SK-N-SH treated with all-trans-retinoic acid at 6 μM for 48 hours (cell line): Measurements from ENCODE around the gene PRAMEF1.

Source experiments
- ATAC-seq: fragments of 200-7000 bp; cut with Tn5 transposase; 3 replicates; pipeline ENCODE4 v1.9.1; 2020; ENCODE audit warnings: mild to moderate bottlenecking, moderate library complexity
- ARNTL ChIP-seq: fragments of 450-650 bp; formaldehyde crosslinking; IDR thresholded peaks from 2 replicates; pipeline ENCODE4 v1.5.0; 2020; ENCODE audit warnings: low read depth, mild to moderate bottlenecking, moderate library complexity, borderline replicate concordance
- BACH2 ChIP-seq: fragments of 250-450 bp; sonication (Bioruptor Pico); IDR thresholded peaks from 2 replicates; pipeline ENCODE4 v1.9.0; 2021; ENCODE audit warnings: mild to moderate bottlenecking, borderline replicate concordance
- CSDC2 ChIP-seq: fragments of 250-450 bp; sonication (Bioruptor Pico); IDR thresholded peaks from 2 replicates; pipeline ENCODE4 v1.5.0; 2020; ENCODE audit warnings: mild to moderate bottlenecking, moderate library complexity
- ESRRG ChIP-seq: fragments of 250-450 bp; sonication (Bioruptor Pico); IDR thresholded peaks from 2 replicates; pipeline ENCODE4 v1.6.1; 2021; ENCODE audit warnings: mild to moderate bottlenecking
- GLIS3 ChIP-seq: fragments of 250-450 bp; sonication (Bioruptor Pico); IDR thresholded peaks from 2 replicates; pipeline ENCODE4 v1.5.0; 2020; ENCODE audit warnings: mild to moderate bottlenecking, moderate library complexity
- ISL1 ChIP-seq: fragments of 250-450 bp; sonication (Bioruptor Pico); IDR thresholded peaks from 2 replicates; pipeline ENCODE4 v2.1.2; 2022; ENCODE audit warnings: mild to moderate bottlenecking, moderate library complexity
- OSR1 ChIP-seq: fragments of 250-450 bp; sonication (Bioruptor Pico); IDR thresholded peaks from 2 replicates; pipeline ENCODE4 v1.8.0; 2022; ENCODE audit warnings: moderate library complexity, mild to moderate bottlenecking, inconsistent platforms
- PATZ1 ChIP-seq: fragments of 250-450 bp; sonication (Bioruptor Pico); IDR thresholded peaks from 2 replicates; pipeline ENCODE4 v1.8.0; 2020; ENCODE audit warnings: mild to moderate bottlenecking, moderate library complexity, borderline replicate concordance
- POU6F1 ChIP-seq: fragments of 250-450 bp; sonication (Bioruptor Pico); IDR thresholded peaks from 2 replicates; pipeline ENCODE4 v1.8.0; 2021; ENCODE audit warnings: low read depth, mild to moderate bottlenecking, moderate library complexity, borderline replicate concordance
- PPARA ChIP-seq: fragments of 250-450 bp; sonication (Bioruptor Pico); IDR thresholded peaks from 2 replicates; pipeline ENCODE4 v1.5.0; 2020; ENCODE audit warnings: mild to moderate bottlenecking, borderline replicate concordance
- RARB ChIP-seq: fragments of 250-450 bp; sonication (Bioruptor Pico); IDR thresholded peaks from 2 replicates; pipeline ENCODE4 v1.8.0; 2021; ENCODE audit warnings: mild to moderate bottlenecking, moderate library complexity
- TCF4 ChIP-seq: fragments of 250-450 bp; sonication (Bioruptor Pico); IDR thresholded peaks from 2 replicates; pipeline ENCODE4 v1.8.0; 2021; ENCODE audit warnings: mild to moderate bottlenecking, moderate library complexity, borderline replicate concordance
- TOX ChIP-seq: fragments of 250-450 bp; sonication (Bioruptor Pico); IDR thresholded peaks from 2 replicates; pipeline ENCODE4 v1.8.0; 2021; ENCODE audit warnings: mild to moderate bottlenecking, moderate library complexity, borderline replicate concordance
- TSHZ2 ChIP-seq: fragments of 250-450 bp; sonication (Bioruptor Pico); IDR thresholded peaks from 2 replicates; pipeline ENCODE4 v1.5.0; 2020; ENCODE audit warnings: mild to moderate bottlenecking, moderate library complexity
- ZC3H10 ChIP-seq: fragments of 250-450 bp; sonication (Bioruptor Pico); IDR thresholded peaks from 2 replicates; pipeline ENCODE4 v1.5.1; 2021; ENCODE audit warnings: mild to moderate bottlenecking, moderate library complexity
- ZFP3 ChIP-seq: fragments of 250-450 bp; sonication (Bioruptor Pico); IDR thresholded peaks from 2 replicates; pipeline ENCODE4 v1.5.0; 2020; ENCODE audit warnings: mild to moderate bottlenecking, moderate library complexity
- ZFP30 ChIP-seq: fragments of 450-650 bp; formaldehyde crosslinking; IDR thresholded peaks from 2 replicates; pipeline ENCODE4 v1.5.0; 2022; ENCODE audit warnings: mild to moderate bottlenecking, moderate library complexity
- ZNF565 ChIP-seq: fragments of 450-650 bp; formaldehyde crosslinking; conservative IDR thresholded peaks from 2 replicates; pipeline ENCODE4 v1.5.0; 2020; ENCODE audit warnings: low read depth, mild to moderate bottlenecking, moderate library complexity
- ZNF8 ChIP-seq: fragments of 450-650 bp; formaldehyde crosslinking; IDR thresholded peaks from 2 replicates; pipeline ENCODE4 v1.5.0; 2020; ENCODE audit warnings: mild to moderate bottlenecking, moderate library complexity
- TF ChIP-seq, protein P1 (sequence below): fragments of 250-450 bp; sonication (Bioruptor Pico); IDR thresholded peaks from 2 replicates; pipeline ENCODE4 v1.5.1; 2020; ENCODE audit warnings: low read depth, mild to moderate bottlenecking, moderate library complexity
- TF ChIP-seq, protein P2 (sequence below): fragments of 250-450 bp; sonication (Bioruptor Pico); IDR thresholded peaks from 2 replicates; pipeline ENCODE4 v1.5.1; 2021; ENCODE audit warnings: mild to moderate bottlenecking, moderate library complexity

PRAMEF1 gene

GRCh38 chr1:12761781-12762180 lies 29.4 kb upstream of the PRAMEF1 start (continued):
- TF ChIP-seq ZC3H10 (CRISPR knock-in tag) (no peak), ZNF565 (CRISPR knock-in tag) (no peak), GLIS3 (CRISPR knock-in tag) (no peak)

DNA sequence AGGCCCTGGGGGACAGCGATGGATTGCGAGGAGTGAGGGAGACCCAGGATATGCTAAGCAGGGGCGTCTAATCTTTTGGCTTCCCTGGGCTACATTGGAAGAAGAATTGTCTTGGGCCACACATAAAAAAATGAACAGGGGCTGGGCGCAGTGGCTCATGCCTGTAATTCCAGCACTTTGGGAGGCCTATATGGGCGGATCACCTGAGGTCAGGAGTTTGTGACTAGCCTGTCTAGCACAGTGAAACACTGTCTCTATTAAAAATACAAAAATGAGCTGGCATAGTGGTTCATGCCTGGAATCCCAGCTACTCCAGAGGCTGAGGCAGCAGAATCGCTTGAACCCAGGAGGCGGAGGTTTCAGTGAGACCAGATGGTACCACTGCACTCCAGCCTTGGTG lies 28.4 kb upstream of the PRAMEF1 start:
- no peak for ATAC-seq
- TF ChIP-seq POU6F1 (CRISPR knock-in tag): no peak

- TF ChIP-seq POU6F1 (CRISPR knock-in tag): no peak
- no peak for TF ChIP-seq BACH2 (CRISPR knock-in tag)
- no peak for TF ChIP-seq GLIS3 (CRISPR knock-in tag)
- no peak for TF ChIP-seq TCF4 (CRISPR knock-in tag)
- TF ChIP-seq OSR1: no peak
- no peak for TF ChIP-seq TSHZ2 (CRISPR knock-in tag)
- TF ChIP-seq ESRRG (CRISPR knock-in tag): no peak
- TF ChIP-seq ZC3H10 (CRISPR knock-in tag): no peak
- no peak for TF ChIP-seq ZNF8 (CRISPR knock-in tag)
- no peak for TF ChIP-seq ARNTL (CRISPR knock-in tag)
- no peak for TF ChIP-seq ISL1 (CRISPR knock-in tag)
- TF ChIP-seq ZNF565 (CRISPR knock-in tag): no peak
- TF ChIP-seq, protein P1, sequence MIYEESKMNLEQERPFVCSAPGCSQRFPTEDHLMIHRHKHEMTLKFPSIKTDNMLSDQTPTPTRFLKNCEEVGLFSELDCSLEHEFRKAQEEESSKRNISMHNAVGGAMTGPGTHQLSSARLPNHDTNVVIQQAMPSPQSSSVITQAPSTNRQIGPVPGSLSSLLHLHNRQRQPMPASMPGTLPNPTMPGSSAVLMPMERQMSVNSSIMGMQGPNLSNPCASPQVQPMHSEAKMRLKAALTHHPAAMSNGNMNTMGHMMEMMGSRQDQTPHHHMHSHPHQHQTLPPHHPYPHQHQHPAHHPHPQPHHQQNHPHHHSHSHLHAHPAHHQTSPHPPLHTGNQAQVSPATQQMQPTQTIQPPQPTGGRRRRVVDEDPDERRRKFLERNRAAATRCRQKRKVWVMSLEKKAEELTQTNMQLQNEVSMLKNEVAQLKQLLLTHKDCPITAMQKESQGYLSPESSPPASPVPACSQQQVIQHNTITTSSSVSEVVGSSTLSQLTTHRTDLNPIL (CRISPR knock-in tag): no peak
- no peak for TF ChIP-seq CSDC2
- TF ChIP-seq TOX (CRISPR knock-in tag): no peak
- TF ChIP-seq ZFP30 (CRISPR knock-in tag): no peak
- no peak for TF ChIP-seq PPARA (CRISPR knock-in tag)
- no peak for TF ChIP-seq PATZ1 (CRISPR knock-in tag)
- TF ChIP-seq ZFP3: no peak
- TF ChIP-seq RARB: no peak
- TF ChIP-seq, all 23 proteins: peak for 0
- ATAC-seq: no peak
Measured at GRCh38 chr1:12763479-12763878, 27.7 kb upstream of the PRAMEF1 start.

DNA sequence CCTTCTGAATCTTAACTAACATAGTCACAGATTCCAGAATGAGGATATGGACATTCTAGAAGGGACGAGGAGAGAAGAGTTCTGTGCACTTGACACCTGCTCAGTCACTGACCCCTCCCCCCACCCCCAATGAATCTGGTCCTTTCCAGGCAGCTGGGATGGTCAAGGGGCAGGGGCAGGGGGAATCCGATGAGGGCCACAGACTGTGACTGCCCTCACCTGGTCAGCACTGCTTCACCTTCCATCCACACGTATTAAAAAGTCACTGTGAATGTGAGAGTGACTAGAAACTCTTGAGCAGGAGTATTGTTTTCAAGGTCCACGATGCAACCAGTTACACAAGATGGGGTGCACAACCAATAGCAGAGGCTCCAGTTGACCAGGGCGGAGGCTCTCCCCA lies 27.2 kb upstream of the PRAMEF1 start:
- no peak for TF ChIP-seq OSR1
- TF ChIP-seq, protein P2, sequence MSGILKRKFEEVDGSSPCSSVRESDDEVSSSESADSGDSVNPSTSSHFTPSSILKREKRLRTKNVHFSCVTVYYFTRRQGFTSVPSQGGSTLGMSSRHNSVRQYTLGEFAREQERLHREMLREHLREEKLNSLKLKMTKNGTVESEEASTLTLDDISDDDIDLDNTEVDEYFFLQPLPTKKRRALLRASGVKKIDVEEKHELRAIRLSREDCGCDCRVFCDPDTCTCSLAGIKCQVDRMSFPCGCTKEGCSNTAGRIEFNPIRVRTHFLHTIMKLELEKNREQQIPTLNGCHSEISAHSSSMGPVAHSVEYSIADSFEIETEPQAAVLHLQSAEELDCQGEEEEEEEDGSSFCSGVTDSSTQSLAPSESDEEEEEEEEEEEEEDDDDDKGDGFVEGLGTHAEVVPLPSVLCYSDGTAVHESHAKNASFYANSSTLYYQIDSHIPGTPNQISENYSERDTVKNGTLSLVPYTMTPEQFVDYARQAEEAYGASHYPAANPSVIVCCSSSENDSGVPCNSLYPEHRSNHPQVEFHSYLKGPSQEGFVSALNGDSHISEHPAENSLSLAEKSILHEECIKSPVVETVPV: no peak
- no peak for TF ChIP-seq PPARA (CRISPR knock-in tag)
- no peak for TF ChIP-seq TSHZ2 (CRISPR knock-in tag)
- TF ChIP-seq ISL1 (CRISPR knock-in tag): no peak
- no peak for TF ChIP-seq TCF4 (CRISPR knock-in tag)
- no peak for TF ChIP-seq ZNF565 (CRISPR knock-in tag)
- TF ChIP-seq ZNF8 (CRISPR knock-in tag): no peak
- no peak for TF ChIP-seq RARB
- TF ChIP-seq BACH2 (CRISPR knock-in tag): no peak
- TF ChIP-seq GLIS3 (CRISPR knock-in tag): no peak
- TF ChIP-seq, all 23 proteins: peak for 0
- no peak for ATAC-seq
